Renal cortex interstitium (tissue), 11 donors: ENCODE results near the gene NAT16. TPM values are rescaled to one million over a fixed set of nuclear protein-coding genes. Genes with fewer than 3 reads are reported as not detected.

ENCODE experiments used
- DNase-seq, 11 donors: peaks; one replicate each; pipeline ENCODE4 v3.0.0-alpha.2; 2013; ENCODE audit warnings: low read depth in 9 of 11, low spot score in 4 of 11; ENCODE audit errors: extremely low read depth in 1 of 11
- polyA plus RNA-seq, 3 donors: library from polyadenylated mRNA; unstranded; fragments of 120-200 nt; gene quantifications; one replicate each; pipeline ENCODE4 v1.2.1, GENCODE V29; 2013; ENCODE audit not compliant: insufficient read length in 3 of 3

The NAT16 gene
- polyA plus RNA-seq, 3 donors, result 0.06 to 0.08 TPM; not detected in 1

- DNase-seq, result no peak
These were observed 6.3 kb downstream of the NAT16 start for GRCh38 chr7:101173752-101174244.

DNA sequence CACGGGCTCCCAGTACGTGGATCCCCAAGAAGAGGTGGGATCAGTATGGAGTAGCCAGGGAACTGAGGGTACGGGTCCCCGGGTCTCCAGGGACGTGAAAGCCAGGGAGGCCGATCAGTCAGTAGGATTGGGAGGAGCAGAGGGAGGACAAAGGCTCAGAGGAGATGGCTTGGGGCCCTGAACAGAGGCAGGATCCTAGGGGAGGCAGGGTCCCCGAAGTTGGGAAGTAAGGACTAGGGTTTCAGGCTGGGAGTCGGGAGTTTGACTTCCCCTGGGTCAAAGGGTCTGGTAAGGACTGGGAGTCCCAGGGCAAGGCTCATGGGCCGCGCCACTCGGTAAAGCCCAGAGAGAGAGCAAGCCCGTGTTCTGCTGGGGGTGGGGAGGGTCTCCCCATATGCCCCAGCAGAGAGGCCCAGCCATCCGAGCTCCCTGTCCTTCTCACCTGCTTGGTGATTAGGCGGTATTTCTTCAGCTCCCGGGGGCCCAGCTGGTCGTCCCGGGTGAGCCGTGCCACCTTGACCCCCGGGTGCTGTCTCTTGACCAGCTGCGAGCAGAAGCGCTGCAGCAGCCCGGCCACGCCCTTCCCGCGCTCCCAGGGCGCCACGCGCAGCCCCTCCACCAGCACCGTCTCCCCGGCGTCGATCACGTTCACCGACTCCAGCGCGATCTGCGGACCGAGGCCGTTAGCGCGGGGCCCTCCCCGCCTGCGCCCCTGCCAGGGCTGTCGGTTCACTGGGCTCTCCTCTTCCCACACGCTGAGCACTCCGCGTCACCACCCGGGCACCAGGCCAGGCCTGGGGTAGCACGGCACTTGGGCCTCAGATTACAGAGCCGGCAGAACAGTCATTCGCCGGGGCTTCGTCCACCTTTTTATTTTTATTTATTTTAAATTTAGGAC, 7.0 kb downstream of the NAT16 start:
- DNase-seq, result no peak

- DNase-seq, result no peak
These were observed 7.9 kb downstream of the NAT16 start for GRCh38 chr7:101172005-101172853.

- no peak for DNase-seq
These were observed 8.7 kb downstream of the NAT16 start for GRCh38 chr7:101171442-101171837.

GRCh38 chr7:101170617-101171441, 9.3 kb downstream of the NAT16 start:
- DNase-seq, result no peak

- DNase-seq, result peak in 2 of 11 donors; percentile 46 to 49
These were observed 10.1 kb downstream of the NAT16 start for GRCh38 chr7:101169838-101170551.

DNA sequence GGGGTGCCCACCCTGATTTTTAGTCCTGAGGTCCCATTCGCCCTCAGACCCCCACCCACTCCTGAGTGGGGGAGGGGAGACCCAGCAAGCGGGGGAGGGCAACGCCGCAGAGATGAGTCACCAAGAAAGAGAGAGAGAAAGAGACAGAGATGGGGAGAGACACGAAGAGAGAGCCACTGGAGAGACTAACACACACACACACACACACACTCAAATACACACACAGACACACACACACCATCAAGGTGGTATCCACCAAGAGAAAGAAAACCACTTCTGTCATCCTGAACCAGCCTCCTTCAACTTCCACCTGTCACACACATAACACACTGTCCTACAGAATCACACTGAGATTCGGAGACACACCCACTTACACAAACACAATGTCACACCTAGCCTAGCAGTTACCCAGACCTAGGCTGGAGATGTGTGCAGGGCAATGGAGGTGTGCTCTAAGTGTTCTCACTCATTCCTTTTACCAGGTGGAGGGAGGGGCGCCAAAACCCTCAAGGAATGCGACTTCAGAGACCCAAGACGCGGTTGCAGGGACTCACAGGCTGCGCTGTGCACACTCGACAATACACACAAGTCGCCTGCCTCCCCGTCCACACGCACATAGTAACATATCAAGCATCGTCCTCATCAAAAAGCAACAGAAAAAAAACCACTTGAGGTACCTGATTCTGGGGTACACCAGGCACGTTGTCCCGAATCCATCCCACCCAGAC, 10.8 kb downstream of the NAT16 start:
- no peak for DNase-seq

- no peak for DNase-seq
These were observed 11.6 kb downstream of the NAT16 start for GRCh38 chr7:101168412-101169049.

DNA sequence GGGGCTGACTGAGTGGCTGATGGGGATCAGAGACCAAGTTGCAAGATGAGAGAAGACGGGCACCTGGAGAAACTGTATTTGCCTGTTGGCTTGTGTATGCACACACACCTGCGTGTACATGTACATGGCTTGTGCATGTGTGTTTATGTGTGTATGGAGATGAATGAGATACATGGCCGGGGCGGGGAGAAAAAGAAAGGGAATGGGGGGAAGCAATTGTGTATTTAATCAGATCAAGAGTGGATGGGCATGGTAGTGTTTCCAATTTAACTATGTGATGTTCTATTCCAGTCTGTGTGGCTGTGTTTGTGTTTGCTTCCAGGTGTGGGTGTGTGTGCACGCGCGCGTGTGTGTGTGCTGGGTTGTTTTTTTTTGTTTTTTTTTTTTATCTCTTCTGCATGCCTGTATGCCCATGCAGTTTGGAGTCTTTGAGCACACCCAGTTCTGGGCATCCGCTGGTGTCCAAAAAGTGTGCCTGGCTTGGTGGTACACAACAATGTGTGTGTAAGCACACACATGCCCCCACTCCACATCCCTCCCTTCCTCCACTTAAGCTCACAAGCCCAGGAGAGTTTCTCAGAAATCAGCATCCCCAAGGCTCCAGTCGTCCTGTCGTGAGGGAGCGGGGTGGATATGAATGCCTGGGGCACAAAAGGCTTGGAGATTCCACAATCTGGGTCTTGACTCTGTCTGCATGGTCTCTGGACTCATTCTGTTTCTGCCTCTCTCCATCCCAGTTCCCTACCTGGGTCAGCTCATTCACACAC, 12.3 kb downstream of the NAT16 start:
- no peak for DNase-seq

DNA sequence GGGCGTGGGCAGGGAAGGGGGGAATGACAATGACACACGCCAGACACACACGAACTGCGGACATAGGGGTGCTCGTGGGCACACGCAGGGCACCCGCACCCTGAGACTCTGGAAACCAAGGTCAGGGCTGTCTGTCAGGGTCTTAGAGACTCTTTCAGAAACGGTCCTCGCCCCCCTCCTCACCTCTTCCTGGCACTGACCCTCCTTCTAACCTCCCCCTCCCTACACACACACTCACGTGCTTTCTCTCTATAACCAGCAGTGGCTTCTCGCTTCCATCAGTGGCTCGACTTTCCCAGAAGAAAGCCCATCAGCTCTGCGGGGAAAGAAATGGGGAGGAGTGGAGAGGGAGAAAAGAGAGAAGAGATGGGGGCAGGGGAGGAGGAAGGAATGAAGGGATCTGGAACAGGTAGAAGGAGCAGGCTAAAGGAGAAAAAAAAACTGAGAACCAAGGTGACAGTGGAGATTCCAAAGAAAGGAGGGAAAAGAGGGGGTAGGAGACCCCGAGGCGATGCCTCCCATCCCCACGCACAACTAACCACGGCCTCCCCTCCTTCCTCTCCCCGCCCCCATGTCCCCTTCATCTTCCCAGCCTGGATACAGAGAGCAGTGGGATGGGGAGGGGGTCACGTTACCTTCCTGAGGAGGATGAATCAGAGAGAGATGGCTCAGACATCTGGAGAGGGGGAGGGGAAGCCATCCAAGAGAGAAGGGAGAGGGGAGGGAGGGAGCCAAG, 13.0 kb downstream of the NAT16 start:
- no peak for DNase-seq

GRCh38 chr7:101166648-101166908, 13.5 kb downstream of the NAT16 start:
- DNase-seq, result no peak

- no peak for DNase-seq
These were observed 14.0 kb downstream of the NAT16 start for GRCh38 chr7:101165958-101166647.

GRCh38 chr7:101165075-101165957, 14.8 kb downstream of the NAT16 start, which contains the start of gene VGF:
TSS of gene VGF (minus strand) at chr7:101165569. CDS start at chr7:101164843, 726 bp downstream.
- DNase-seq, result peak in 10 of 11 donors; percentile 67 to 88 (median 80)

GRCh38 chr7:101164071-101164840, 15.8 kb downstream of the NAT16 start:
- DNase-seq, result no peak
